Measurements from ENCODE around the gene TMEM184C.

- TF ChIP-seq CTCF (IDR thresholded peaks at IDR 0.05) (no peak), POLR2A (IDR thresholded peaks at IDR 0.05) (no peak)
Observed at GRCh38 chr4:147596377-147596776, 20.8 kb upstream of the TMEM184C start.
